ENCODE measurements around the gene NT5M. TPM values are rescaled to one million over a fixed set of nuclear protein-coding genes. Genes with fewer than 3 reads are reported as not detected.

NT5M gene
- total and polyA plus RNA-seq, 9 of the 15 experiments (the other 6 are each of a cell fraction or from before 2014, with no cell fraction given): 0.24 to 10.1 (median 3.4) TPM

GRCh38 chr17:17305281-17305801 is 2.2 kb downstream of the NT5M start (continued):
- TF ChIP-seq RAD51 (IDR thresholded peaks at IDR 0.05; ENCODE audit: borderline replicate concordance, low read depth) (peak; percentile 68; the same call in 1 of the 2 replicates), KLF16 (IDR thresholded peaks at IDR 0.05) (no peak), KDM1A (IDR thresholded peaks at IDR 0.05) (0 out of 4 replicates have a peak, but pooled peaks of 1 of the 2 experiments have one; percentile 18), AFF4 (CRISPR knock-in tag; IDR thresholded peaks at IDR 0.05) (no peak), ZNF282 (CRISPR knock-in tag; IDR thresholded peaks at IDR 0.05) (no peak), USF2 (CRISPR knock-in tag; IDR thresholded peaks at IDR 0.05) (peak; percentile 86), ETV6 (IDR thresholded peaks at IDR 0.05; ENCODE audit: borderline replicate concordance in 1 of 2, low read depth in 2 of 2, low read length in 1 of 2) (no peak), ETV6 (CRISPR knock-in tag; IDR thresholded peaks at IDR 0.05; ENCODE audit: borderline replicate concordance) (no peak), ZNF766 (CRISPR knock-in tag; conservative IDR thresholded peaks at IDR 0.05) (no peak), TFAP4 (CRISPR knock-in tag; IDR thresholded peaks at IDR 0.05; ENCODE audit: borderline replicate concordance) (peak; percentile 98), BRF1 (IDR thresholded peaks at IDR 0.05; ENCODE audit: borderline replicate concordance, extremely low read depth, insufficient read length) (no peak), FOXJ3 (CRISPR knock-in tag; IDR thresholded peaks at IDR 0.05) (no peak), HDAC2 (IDR thresholded peaks at IDR 0.05) (0 out of 2 replicates have a peak, but pooled peaks have one; percentile 34), ASH1L (IDR thresholded peaks at IDR 0.05; ENCODE audit: borderline replicate concordance, low read depth, partially characterized antibody) (no peak)
- TF ChIP-seq, protein P1, sequence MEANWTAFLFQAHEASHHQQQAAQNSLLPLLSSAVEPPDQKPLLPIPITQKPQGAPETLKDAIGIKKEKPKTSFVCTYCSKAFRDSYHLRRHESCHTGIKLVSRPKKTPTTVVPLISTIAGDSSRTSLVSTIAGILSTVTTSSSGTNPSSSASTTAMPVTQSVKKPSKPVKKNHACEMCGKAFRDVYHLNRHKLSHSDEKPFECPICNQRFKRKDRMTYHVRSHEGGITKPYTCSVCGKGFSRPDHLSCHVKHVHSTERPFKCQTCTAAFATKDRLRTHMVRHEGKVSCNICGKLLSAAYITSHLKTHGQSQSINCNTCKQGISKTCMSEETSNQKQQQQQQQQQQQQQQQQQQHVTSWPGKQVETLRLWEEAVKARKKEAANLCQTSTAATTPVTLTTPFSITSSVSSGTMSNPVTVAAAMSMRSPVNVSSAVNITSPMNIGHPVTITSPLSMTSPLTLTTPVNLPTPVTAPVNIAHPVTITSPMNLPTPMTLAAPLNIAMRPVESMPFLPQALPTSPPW (CRISPR knock-in tag; IDR thresholded peaks at IDR 0.05): peak; percentile 65
- TF ChIP-seq, protein P2, sequence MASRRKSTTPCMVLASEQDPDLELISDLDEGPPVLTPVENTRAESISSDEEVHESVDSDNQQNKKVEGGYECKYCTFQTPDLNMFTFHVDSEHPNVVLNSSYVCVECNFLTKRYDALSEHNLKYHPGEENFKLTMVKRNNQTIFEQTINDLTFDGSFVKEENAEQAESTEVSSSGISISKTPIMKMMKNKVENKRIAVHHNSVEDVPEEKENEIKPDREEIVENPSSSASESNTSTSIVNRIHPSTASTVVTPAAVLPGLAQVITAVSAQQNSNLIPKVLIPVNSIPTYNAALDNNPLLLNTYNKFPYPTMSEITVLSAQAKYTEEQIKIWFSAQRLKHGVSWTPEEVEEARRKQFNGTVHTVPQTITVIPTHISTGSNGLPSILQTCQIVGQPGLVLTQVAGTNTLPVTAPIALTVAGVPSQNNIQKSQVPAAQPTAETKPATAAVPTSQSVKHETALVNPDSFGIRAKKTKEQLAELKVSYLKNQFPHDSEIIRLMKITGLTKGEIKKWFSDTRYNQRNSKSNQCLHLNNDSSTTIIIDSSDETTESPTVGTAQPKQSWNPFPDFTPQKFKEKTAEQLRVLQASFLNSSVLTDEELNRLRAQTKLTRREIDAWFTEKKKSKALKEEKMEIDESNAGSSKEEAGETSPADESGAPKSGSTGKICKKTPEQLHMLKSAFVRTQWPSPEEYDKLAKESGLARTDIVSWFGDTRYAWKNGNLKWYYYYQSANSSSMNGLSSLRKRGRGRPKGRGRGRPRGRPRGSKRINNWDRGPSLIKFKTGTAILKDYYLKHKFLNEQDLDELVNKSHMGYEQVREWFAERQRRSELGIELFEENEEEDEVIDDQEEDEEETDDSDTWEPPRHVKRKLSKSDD (conservative IDR thresholded peaks at IDR 0.05; ENCODE audit: low read length): no peak
- TF ChIP-seq, protein P3, sequence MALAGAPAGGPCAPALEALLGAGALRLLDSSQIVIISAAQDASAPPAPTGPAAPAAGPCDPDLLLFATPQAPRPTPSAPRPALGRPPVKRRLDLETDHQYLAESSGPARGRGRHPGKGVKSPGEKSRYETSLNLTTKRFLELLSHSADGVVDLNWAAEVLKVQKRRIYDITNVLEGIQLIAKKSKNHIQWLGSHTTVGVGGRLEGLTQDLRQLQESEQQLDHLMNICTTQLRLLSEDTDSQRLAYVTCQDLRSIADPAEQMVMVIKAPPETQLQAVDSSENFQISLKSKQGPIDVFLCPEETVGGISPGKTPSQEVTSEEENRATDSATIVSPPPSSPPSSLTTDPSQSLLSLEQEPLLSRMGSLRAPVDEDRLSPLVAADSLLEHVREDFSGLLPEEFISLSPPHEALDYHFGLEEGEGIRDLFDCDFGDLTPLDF (CRISPR knock-in tag; IDR thresholded peaks at IDR 0.05): no peak

All from K562 (cell line).